H1 (cell line): ENCODE results near the gene OCSTAMP. TPM values are rescaled to one million over a fixed set of nuclear protein-coding genes. Genes with fewer than 3 reads are reported as not detected.

ENCODE experiments used
- CTCF ChIA-PET: fragments of 300-600 bp; sonication (Branson Sonifier 250); formaldehyde crosslinking; loops from one replicate; lab custom pipeline; 2021; ENCODE audit not compliant: partially characterized antibody; lab: Charles Lee
- POLR2A ChIA-PET: fragments of 300-600 bp; sonication (Branson Sonifier 250); formaldehyde crosslinking; loops from one replicate; lab custom pipeline; 2021; ENCODE audit warnings: inconsistent platforms; ENCODE audit not compliant: partially characterized antibody; lab: Charles Lee
- DNase-seq, 2 experiments: peaks; one replicate each; pipeline versions ENCODE4 v3.0.0 to v3.0.0-alpha.2; 2010 to 2022; ENCODE audit warnings: low spot score in 2 of 2, low read depth in 1 of 2, mixed read lengths in 1 of 2
- FAIRE-seq: peaks from 2 replicates; lab custom pipeline; 2011; peaks lifted over from hg19 to GRCh38; lab: Jason Lieb, UNC
- H2AFZ ChIP-seq: 2 replicates; pipeline ENCODE4 v1.8.1; 2012; ENCODE audit warnings: low read length, inconsistent platforms
- H2AK5ac ChIP-seq: 2 replicates; pipeline ENCODE4 v1.6.1; 2013; ENCODE audit warnings: low read depth, low read length
- H2BK120ac ChIP-seq: replicated peaks from 2 replicates; pipeline ENCODE3; 2013; ENCODE audit warnings: low read depth, low read length, inconsistent platforms
- H2BK12ac ChIP-seq: 2 replicates; pipeline ENCODE4 v1.6.1; 2013; ENCODE audit warnings: low read depth, low read length
- H2BK15ac ChIP-seq: 2 replicates; pipeline ENCODE4 v1.6.1; 2013; ENCODE audit warnings: low read length
- H2BK20ac ChIP-seq: 2 replicates; pipeline ENCODE4 v1.6.1; 2013; ENCODE audit warnings: low read length
- H2BK5ac ChIP-seq: 2 replicates; pipeline ENCODE4 v1.6.1; 2013; ENCODE audit warnings: low read depth, low read length
- H3K14ac ChIP-seq: 2 replicates; pipeline ENCODE4 v1.6.1; 2013; ENCODE audit warnings: inconsistent platforms; ENCODE audit not compliant: insufficient read length
- H3K18ac ChIP-seq: 2 replicates; pipeline ENCODE4 v1.6.1; 2013; ENCODE audit warnings: low read length; ENCODE audit errors: extremely low read depth
- H3K23ac ChIP-seq: 2 replicates; pipeline ENCODE4 v1.6.1; 2013; ENCODE audit warnings: inconsistent platforms; ENCODE audit not compliant: insufficient read length
- H3K23me2 ChIP-seq: 2 replicates; pipeline ENCODE4 v1.6.1; 2013; ENCODE audit warnings: low read depth, low read length
- H3K27ac ChIP-seq: 2 replicates; pipeline ENCODE4 v1.6.1; 2011; ENCODE audit warnings: low read depth, low read length, inconsistent platforms
- H3K27me3 ChIP-seq, 4 experiments: replicated peaks in 1 of 4; 1 replicate in 1 of 4; 2 replicates in 3 of 4; pipeline versions ENCODE4 v1.6.1 to v1.8.1; 2011 to 2013; ENCODE audit warnings: low read length in 3 of 4, mild to moderate bottlenecking in 3 of 4, inconsistent platforms in 2 of 4, mixed read lengths in 2 of 4, moderate library complexity in 1 of 4; ENCODE audit not compliant: control insufficient read depth in 3 of 4, insufficient read depth in 3 of 4; ENCODE audit errors: extremely low read depth in 1 of 4
- H3K36me3 ChIP-seq, 4 experiments: 2 replicates each; pipeline versions ENCODE4 v1.6.1 to v1.8.1; 2011 to 2013; ENCODE audit warnings: mild to moderate bottlenecking in 4 of 4, low read length in 3 of 4, moderate library complexity in 2 of 4, control low read depth in 1 of 4, inconsistent platforms in 1 of 4; ENCODE audit not compliant: insufficient read depth in 4 of 4, control insufficient read depth in 2 of 4
- H3K4ac ChIP-seq: replicated peaks from 2 replicates; pipeline ENCODE3; 2013; ENCODE audit warnings: low read length, low read depth, mixed read lengths, inconsistent platforms; ENCODE audit not compliant: insufficient read length
- H3K4me1 ChIP-seq, 4 experiments: replicated peaks in 1 of 4; 1 replicate in 1 of 4; 2 replicates in 3 of 4; pipeline versions ENCODE4 v1.6.1 to v1.8.1; 2011 to 2013; ENCODE audit warnings: low read length in 3 of 4, inconsistent platforms in 2 of 4, mixed read lengths in 1 of 4; ENCODE audit not compliant: insufficient read depth in 4 of 4, control insufficient read depth in 3 of 4
- H3K4me2 ChIP-seq, 2 experiments: 2 replicates each; pipeline versions ENCODE4 v1.6.1 to v1.8.1; 2011 to 2013; ENCODE audit warnings: low read depth in 2 of 2, low read length in 2 of 2, control low read depth in 1 of 2, inconsistent platforms in 1 of 2, mild to moderate bottlenecking in 1 of 2; ENCODE audit not compliant: insufficient read depth in 1 of 2
- H3K4me3 ChIP-seq, 4 experiments: fragments of 200-600, 300-600 bp in 1 of 4; sonication (generic), shearing (Covaris generic), sonication (Bioruptor Twin) in 1 of 4; 2 replicates each; pipeline versions ENCODE4 v1.5.1 to v1.8.1; 2011 to 2016; ENCODE audit warnings: low read length in 4 of 4, low read depth in 3 of 4, control low read depth in 2 of 4, inconsistent platforms in 2 of 4, mild to moderate bottlenecking in 2 of 4, mixed read lengths in 1 of 4, moderate library complexity in 1 of 4; ENCODE audit not compliant: insufficient read depth in 2 of 4; ENCODE audit errors: extremely low read depth in 1 of 4
- H3K56ac ChIP-seq: replicated peaks from 2 replicates; pipeline ENCODE3; 2013; ENCODE audit warnings: low read depth, mild to moderate bottlenecking, mixed read lengths, low read length, inconsistent platforms; ENCODE audit not compliant: insufficient read length
- H3K79me1 ChIP-seq: 2 replicates; pipeline ENCODE4 v1.6.1; 2013; ENCODE audit warnings: low read depth, low read length, control low read depth
- H3K79me2 ChIP-seq, 2 experiments: 2 replicates each; pipeline versions ENCODE4 v1.6.1 to v1.8.1; 2012 to 2013; ENCODE audit warnings: low read length in 2 of 2, mild to moderate bottlenecking in 2 of 2, inconsistent platforms in 1 of 2; ENCODE audit not compliant: insufficient read depth in 2 of 2, control insufficient read depth in 1 of 2
- H3K9ac ChIP-seq, 4 experiments: replicated peaks in 1 of 4; 1 replicate in 1 of 4; 2 replicates in 3 of 4; pipeline versions ENCODE4 v1.6.1 to v1.8.1; 2011 to 2013; ENCODE audit warnings: low read depth in 3 of 4, low read length in 3 of 4, control low read depth in 2 of 4, mild to moderate bottlenecking in 2 of 4, moderate library complexity in 2 of 4, inconsistent platforms in 1 of 4; ENCODE audit errors: extremely low read depth in 1 of 4
- H3K9me3 ChIP-seq, 2 experiments: 2 replicates each; pipeline versions ENCODE4 v1.6.1 to v1.8.1; 2012 to 2013; ENCODE audit warnings: mild to moderate bottlenecking in 2 of 2, moderate library complexity in 2 of 2, control low read depth in 1 of 2, inconsistent platforms in 1 of 2, low read depth in 1 of 2, low read length in 1 of 2, mixed read lengths in 1 of 2; ENCODE audit not compliant: insufficient read depth in 2 of 2
- H4K20me1 ChIP-seq, 2 experiments: replicated peaks in 1 of 2; 2 replicates each; pipeline versions ENCODE3 to v1.8.1; 2011 to 2013; ENCODE audit warnings: inconsistent platforms in 2 of 2, low read length in 2 of 2, mild to moderate bottlenecking in 1 of 2; ENCODE audit not compliant: insufficient read depth in 2 of 2, control insufficient read depth in 1 of 2
- H4K5ac ChIP-seq: 2 replicates; pipeline ENCODE4 v1.6.1; 2013; ENCODE audit warnings: low read length, low read depth, mixed read lengths, inconsistent platforms; ENCODE audit not compliant: insufficient read length
- H4K8ac ChIP-seq: 2 replicates; pipeline ENCODE4 v1.8.0; 2013; ENCODE audit warnings: mild to moderate bottlenecking, moderate library complexity, low read length, inconsistent platforms; ENCODE audit not compliant: insufficient read depth; ENCODE audit errors: extremely low read depth
- H4K91ac ChIP-seq: replicated peaks from 2 replicates; pipeline ENCODE3; 2013; ENCODE audit warnings: low read length, mixed read lengths, inconsistent platforms; ENCODE audit not compliant: insufficient read length
- GABPA ChIP-seq: IDR thresholded peaks from 2 replicates; pipeline ENCODE4 v1.6.1; 2011; ENCODE audit warnings: mild to moderate bottlenecking, low read length, moderate library complexity, borderline replicate concordance; ENCODE audit not compliant: insufficient read depth
- MAFK ChIP-seq: IDR thresholded peaks from 2 replicates; pipeline ENCODE4 v1.6.1; 2012; ENCODE audit warnings: low read depth, mild to moderate bottlenecking, improper control_type of control experiment, low read length
- NANOG ChIP-seq: IDR thresholded peaks from 2 replicates; pipeline ENCODE4 v1.6.1; 2011; ENCODE audit warnings: low read length, low read depth, mild to moderate bottlenecking, inconsistent platforms; ENCODE audit not compliant: insufficient read depth, poor library complexity, severe bottlenecking
- RAD21 ChIP-seq, 2 experiments: IDR thresholded peaks in 1 of 2; conservative IDR thresholded peaks in 1 of 2; 2 replicates each; pipeline ENCODE4 v1.6.1; 2011; ENCODE audit warnings: low read depth in 2 of 2, low read length in 2 of 2, improper control_type of control experiment in 1 of 2, inconsistent platforms in 1 of 2, mild to moderate bottlenecking in 1 of 2, moderate library complexity in 1 of 2
- YY1 ChIP-seq: IDR thresholded peaks from 2 replicates; pipeline ENCODE4 v1.6.1; 2011; ENCODE audit warnings: low read depth, mild to moderate bottlenecking, low read length
- WGBS, 2 experiments: shearing (Covaris generic) in 1 of 2; methylation state at CpG; one replicate each; pipeline versions ENCODE4 v1.1.6 to v1.1.7; 2013 to 2015; ENCODE audit warnings: low lambda C conversion rate in 2 of 2, mixed read lengths in 2 of 2, inconsistent platforms in 1 of 2, low coverage in 1 of 2, missing lambda C conversion rate in 1 of 2; ENCODE audit not compliant: insufficient replicate concordance in 2 of 2, insufficient coverage in 1 of 2, insufficient read length in 1 of 2; ENCODE audit errors: extremely low coverage in 1 of 2, missing lambda C conversion rate in 1 of 2; 5-methylcytosine and 5-hydroxymethylcytosine counted together
- polyA plus RNA-seq, 7 experiments: library from polyadenylated mRNA; depleted of rRNA in 3 of 7; stranded (reverse) in 5 of 7; unstranded in 2 of 7; fragments of >200 nt in 5 of 7; fragments of 200-250 nt in 2 of 7; gene quantifications; 1 replicate in 5 of 7; 2 replicates in 1 of 7; 4 replicates in 1 of 7; pipeline versions ENCODE4 v1.2.1 to v1.2.3, GENCODE V29; 2011 to 2013; ENCODE audit warnings: missing spikeins in 2 of 7, mixed read lengths in 2 of 7
- total RNA-seq: library from RNA; stranded (reverse); fragmentation: NEBNext Ultra II Directional; extraction: Animal tissue kit (Norgen Biotek cat#: 25700); gene quantifications from 2 replicates; pipeline ENCODE4 v1.2.1, GENCODE V29; 2021

The OCSTAMP gene
- total and polyA plus RNA-seq, 2 of the 8 experiments (the other 6 are each of a cell fraction or from before 2014, with no cell fraction given): 0.09 to 0.13 TPM

DNA sequence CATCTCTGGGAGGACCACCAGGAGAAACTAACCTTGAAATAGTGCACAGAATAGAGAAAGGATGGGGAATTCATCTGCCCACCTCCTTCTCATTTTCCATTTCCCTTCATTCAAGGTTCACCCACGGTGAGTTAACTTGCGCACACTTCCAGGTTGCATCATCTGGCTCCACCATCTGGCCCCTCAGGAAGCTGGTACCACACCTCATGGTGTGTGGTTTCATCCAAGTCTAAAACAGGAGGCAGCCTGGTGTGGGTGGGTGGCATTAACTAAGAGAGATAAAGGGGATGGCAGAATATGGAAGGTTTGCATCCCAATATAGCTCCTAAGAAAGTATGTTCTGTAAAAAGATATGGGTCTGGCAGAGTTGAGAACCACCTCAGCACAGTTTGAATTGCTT is 40.9 kb downstream of the OCSTAMP start:
- H4K20me1 ChIP-seq: no peaks in the 10 kb centered on the region
- DNase-seq (no peak), FAIRE-seq (no peak)
- H3K4ac ChIP-seq: no peak overlapping the region
- no peak overlapping the region for H2AFZ ChIP-seq
- peaks cover 0 to 9% of the 10 kb centered on the region in 2 experiments; a peak in 2 of 4 replicates for H3K79me2 ChIP-seq
- no peaks in the 10 kb centered on the region for H3K79me1 ChIP-seq
- H2BK120ac ChIP-seq: no peak overlapping the region
- H3K23ac ChIP-seq: no peak overlapping the region
- no peak overlapping the region for H3K14ac ChIP-seq
- 96% methylated on average over 2 of the region's 2 CpGs; no CpG with 5 or more reads in 1 of the 2 experiments for WGBS, 2 experiments
- no peak overlapping the region for H2AK5ac ChIP-seq
- no peak overlapping the region for H3K9ac ChIP-seq
- H2BK12ac ChIP-seq: no peak overlapping the region
- no peak overlapping the region for H4K8ac ChIP-seq
- no peak overlapping the region for H2BK20ac ChIP-seq
- H3K4me3 ChIP-seq: no peak overlapping the region
- no peak overlapping the region for H3K18ac ChIP-seq
- CTCF ChIA-PET: interaction anchor here (1.8 to 2.1 kb wide), 2 partner anchors 10 to 52 kb away, joined by 5 to 6 read pairs; no protein-coding TSS in a partner anchor
- H3K9me3 ChIP-seq: peaks cover 10 to 17% of the 10 kb centered on the region in 2 experiments
- no peaks in the 10 kb centered on the region; a peak in 1 of 7 replicates for H3K4me1 ChIP-seq
- POLR2A ChIA-PET: interaction anchor here (1.1 kb wide), 1 partner anchor 13 kb away, joined by 4 read pairs; no protein-coding TSS in a partner anchor
- peaks cover 0 to 34% (median 19%) of the 10 kb centered on the region in 4 experiments; a peak in 7 of 8 replicates for H3K36me3 ChIP-seq
- no peaks in the 10 kb centered on the region for H3K27me3 ChIP-seq
- no peak overlapping the region for H4K5ac ChIP-seq
- no peak overlapping the region for H3K56ac ChIP-seq
- H3K23me2 ChIP-seq: peaks cover 4% of the 10 kb centered on the region
- no peak overlapping the region for H4K91ac ChIP-seq
- no peak overlapping the region for H2BK15ac ChIP-seq
- H3K4me2 ChIP-seq: no peak overlapping the region
- H3K27ac ChIP-seq: no peak overlapping the region
- H2BK5ac ChIP-seq: no peak overlapping the region
- TF ChIP-seq RAD21 (IDR thresholded peaks at IDR 0.05 in 1 of 2, conservative IDR thresholded peaks at IDR 0.05 in 1 of 2; ENCODE audit: low read depth in 2 of 2, low read length in 2 of 2): no peak
- no peak for TF ChIP-seq GABPA
- TF ChIP-seq NANOG: no peak
- TF ChIP-seq YY1: no peak
- TF ChIP-seq MAFK: no peak
